ENCODE results near the gene ORM2.
"Not testable (repeated sequence)": the region's sequence is repeated elsewhere in the genome, so short reads cannot be mapped to it uniquely, and the experiment has no call there.

The ORM2 gene

DNA sequence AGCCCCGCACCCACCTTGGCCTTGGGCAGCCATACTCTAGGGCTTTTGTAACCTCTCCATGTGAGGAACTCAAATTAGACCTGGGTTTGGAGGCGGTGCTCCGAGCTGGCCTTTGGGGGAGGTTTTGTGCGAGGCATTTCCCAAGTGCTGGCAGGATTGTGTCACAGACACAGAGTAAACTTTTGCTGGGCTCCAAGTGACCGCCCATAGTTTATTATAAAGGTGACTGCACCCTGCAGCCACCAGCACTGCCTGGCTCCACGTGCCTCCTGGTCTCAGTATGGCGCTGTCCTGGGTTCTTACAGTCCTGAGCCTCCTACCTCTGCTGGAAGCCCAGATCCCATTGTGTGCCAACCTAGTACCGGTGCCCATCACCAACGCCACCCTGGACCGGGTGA, at the start of gene ORM2:
TSS of gene ORM2 (plus strand) at position 245 of the 398 bp plus-strand sequence. CDS start at position 281, 36 bp downstream.
- DNase-seq = not testable (repeated sequence)

DNA sequence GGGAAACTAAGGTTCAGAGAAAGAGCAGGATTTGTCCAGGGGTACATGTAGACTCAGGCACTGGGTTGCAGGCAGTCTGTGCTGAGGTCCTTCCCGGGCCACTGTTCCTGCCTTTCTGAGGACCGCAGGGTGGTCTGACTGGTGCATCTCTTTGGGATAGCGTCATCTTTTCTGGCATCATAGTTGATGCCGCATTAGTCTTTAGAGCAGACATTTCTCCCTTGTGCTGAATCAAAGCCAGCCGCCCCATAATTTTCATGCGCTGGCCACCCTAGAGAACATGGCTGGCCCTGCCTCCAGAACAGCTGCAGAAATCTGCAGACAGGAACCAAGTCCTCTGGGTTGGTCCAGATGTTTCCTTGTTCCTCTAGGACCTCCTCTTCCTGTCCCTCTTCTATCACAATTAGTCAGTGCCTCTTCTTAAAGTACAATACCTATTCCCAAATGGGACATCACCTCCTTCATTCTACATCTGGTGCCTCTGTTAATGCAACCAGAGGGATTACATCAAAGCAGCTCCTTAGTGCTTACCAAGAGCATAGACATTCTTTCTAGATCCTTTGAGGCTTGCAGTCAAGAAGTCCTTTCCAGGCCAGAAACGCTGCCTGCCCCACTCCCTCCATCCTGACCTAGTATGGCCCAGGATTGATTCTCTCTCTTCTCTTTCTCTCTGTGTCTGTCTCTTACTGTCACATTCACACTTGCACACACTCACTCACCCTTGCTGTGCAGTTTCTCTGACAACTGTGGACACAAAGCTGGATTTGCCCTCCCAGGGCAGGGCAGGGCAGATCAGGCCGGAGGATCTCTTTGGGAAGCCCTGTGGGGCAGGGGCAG, 48.8 kb upstream of the ORM2 start:
- no peak for DNase-seq

DNA sequence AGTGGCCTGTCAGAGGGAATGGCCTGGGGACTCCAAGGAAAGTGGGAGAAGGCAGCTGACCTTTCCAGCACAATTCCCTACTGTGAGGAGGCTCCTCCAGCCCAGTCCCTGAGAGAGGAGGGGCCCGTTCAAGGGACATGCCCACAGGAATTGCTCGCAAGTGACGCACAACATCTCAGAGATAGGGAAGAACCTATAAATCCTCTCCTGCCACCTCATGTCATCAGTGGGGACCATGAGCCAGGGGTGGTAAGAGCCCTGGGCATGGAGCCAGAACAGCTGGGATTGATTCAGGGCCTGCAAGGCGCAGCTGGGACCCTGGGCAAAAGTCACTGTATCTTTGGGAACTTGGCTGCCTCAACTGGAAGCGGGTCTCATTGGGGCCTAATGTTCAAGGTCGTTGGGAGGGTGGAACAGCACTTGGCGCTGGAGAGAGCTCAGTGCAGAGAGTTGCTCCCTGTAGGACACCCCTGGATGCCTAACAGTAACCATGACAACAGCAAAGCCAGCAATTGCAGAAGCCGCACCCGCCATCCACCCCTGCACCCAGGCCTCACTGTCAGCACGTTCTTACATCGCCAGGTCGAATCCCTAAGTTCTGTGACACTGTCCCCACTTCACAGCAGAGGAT, 48.1 kb upstream of the ORM2 start:
- DNase-seq = no peak

DNA sequence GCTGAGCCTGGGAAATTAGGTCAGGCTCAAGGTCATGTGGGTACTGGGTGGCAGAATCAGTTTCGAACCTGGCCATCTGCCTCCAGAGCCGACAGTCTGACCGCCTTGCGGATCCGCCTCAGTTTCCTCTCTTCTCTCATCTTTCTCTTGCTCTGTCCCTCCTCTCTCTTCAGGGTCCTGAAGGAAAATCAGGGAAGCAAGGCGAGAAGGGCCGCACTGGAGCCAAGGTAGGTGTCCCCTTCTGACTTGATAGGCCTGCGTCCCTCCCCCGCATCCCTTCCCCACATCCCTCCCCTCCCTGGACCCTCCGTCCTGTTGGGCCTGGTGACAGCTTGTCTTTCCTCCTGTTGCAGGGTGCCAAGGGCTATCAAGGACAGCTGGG, 47.6 kb upstream of the ORM2 start:
- DNase-seq = no peak

DNA sequence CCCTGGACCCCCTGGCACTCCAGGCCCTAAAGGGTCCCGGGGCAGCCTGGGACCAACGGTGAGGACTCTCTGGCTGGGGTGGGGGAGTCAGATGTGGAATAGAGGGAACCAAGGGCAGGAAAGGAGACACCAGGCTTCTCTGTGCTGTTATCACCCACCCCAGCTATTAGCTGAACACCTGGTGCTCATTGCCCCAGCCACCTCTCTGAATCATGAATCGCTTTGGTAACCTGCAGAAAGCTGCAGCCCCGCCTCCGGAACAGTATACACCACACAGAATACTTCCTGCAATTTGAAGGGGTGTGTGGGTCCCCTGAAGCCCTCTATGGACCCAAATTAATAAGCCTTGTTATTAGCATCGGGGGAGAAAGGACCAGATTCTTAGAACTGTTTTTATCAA, 47.2 kb upstream of the ORM2 start:
- no peak for DNase-seq

DNA sequence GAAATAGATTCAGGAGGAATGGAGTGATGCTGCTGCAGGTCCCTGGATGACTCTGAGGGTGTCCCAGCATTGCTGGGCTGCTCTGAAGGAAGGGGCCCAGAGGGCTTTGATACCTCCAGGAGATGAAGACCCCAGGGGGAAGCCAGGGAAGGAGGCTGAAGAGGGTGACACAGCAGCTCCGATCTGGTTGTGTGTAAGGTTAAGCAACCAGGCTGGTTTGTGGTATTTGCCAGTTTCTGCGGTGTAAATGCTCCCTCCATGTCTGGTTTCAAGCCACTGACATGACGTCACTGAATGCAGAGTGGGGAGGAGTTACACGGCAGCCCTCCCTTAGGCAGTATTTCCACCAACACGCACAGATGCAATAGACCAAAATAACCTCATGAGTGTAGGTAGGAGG, 46.7 kb upstream of the ORM2 start:
- DNase-seq = no peak

DNA sequence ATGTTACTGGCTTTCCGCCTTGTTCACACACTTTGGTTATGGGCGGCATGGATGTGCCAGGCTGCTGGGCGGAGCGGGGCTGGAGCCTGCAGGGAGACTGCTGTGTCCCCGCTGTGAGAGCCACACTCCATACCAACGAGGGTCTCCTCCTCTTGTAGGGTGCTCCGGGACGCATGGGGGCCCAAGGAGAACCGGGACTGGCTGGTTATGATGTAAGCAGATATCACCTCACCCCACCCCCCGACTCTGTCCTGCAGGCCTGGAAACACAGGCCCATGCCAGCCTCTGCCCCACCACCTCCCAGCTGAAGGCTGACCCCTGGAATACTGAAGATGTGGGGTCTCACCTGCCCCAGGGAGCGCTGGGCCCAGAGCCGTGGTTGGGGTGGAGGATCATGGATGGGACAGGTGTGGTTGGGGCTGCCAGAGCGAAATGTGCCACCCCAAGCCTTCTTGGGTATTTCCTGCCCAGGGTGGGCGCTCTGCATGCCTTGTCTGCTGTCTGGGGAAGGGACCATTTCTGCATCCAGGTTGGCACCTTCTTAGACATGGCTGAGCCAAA, 46.0 kb upstream of the ORM2 start:
- DNase-seq = no peak

DNA sequence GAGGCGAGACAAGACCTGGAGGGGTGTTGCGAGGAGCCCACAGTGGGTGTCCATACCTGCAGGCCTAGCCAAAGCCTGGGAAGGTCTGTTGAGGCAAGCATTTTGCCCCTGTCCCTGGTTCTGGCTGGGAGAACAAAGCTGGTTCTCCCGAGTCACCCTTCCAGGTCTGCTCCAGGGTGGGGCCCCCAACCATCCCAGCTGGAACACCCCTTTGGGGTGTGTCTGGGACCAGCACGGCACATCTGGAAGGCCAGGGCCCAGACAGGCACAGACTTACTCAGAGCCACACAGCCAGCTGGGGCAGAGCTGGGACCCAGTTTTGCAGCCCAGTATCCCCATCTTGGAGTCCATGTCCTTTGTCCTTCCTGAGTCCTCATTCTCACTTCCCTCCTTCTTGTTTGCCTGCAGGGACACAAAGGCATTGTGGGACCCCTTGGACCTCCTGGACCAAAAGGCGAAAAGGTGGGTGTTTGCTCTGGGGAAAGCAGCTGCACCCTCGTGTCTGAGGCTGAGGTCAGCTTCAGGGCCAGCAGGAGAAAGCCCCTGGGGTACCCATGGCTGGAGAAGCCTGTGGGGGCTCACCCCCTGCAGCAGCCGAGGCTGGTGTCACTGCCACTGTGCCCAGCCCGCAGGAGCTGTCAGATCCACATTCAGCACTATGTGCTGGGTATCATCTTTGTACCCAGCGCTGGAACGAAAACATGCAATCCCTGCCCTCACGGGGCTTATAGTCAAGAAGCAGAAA, 45.2 kb upstream of the ORM2 start:
- DNase-seq = no peak

DNA sequence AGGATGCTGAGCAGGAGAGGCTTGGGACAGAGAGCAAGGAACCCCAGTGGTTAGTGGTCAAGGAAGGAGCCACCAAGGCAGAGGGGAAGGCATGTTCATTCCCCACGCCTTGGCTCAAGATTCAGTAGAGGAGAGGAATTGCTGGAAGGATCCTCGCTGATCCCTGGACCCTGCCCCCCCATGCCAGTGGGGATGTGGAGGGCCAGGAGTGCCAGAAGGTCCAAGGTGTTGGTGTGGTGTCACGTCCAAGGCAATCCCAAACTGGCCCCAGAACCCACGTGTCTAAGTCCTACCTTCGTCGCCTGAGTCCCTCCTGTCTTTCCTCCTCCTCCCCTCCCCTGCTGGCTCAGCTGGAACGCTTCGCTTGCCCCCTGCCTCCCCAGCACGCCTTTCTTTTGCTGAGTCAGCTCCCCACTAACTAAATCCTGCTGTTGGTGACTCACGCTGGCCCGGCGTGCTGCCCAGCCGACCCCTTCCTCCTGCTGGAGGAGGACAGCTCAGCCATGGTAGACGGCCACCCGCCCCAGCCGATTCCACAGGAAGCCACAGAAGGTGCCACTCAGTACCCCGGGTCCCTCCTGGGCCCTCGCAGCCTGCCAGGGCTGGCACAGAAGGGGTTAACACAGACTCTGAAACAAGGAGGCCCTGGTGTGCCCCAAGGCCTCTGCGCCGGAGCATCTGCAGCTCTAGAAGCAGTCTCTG, 44.4 kb upstream of the ORM2 start:
- DNase-seq = no peak

DNA sequence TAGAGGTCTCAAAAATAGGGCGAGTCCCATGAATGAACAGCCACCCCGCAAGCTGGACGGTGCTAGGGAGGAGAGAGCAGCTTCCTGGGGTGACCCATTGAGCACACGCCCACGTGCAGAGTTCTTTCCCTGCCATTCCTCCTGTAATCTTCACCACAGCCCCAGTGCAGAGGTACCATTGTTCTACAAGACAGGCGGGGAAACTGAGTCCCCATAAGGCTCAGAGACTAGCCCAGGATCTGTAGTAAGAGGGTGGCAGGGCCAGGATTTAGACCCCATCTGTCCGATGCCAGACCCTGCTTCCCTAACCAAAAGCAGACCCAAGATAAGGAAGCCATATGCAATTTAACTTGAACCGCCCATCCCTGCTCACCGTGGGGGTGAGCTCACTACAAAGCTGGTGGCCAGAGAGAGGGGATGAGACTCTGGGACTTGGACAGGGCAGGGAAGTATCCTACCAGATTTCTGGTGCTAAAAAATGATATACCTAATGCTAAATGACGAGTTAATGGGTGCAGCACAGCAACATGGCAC, 43.5 kb upstream of the ORM2 start:
- no peak for DNase-seq

DNA sequence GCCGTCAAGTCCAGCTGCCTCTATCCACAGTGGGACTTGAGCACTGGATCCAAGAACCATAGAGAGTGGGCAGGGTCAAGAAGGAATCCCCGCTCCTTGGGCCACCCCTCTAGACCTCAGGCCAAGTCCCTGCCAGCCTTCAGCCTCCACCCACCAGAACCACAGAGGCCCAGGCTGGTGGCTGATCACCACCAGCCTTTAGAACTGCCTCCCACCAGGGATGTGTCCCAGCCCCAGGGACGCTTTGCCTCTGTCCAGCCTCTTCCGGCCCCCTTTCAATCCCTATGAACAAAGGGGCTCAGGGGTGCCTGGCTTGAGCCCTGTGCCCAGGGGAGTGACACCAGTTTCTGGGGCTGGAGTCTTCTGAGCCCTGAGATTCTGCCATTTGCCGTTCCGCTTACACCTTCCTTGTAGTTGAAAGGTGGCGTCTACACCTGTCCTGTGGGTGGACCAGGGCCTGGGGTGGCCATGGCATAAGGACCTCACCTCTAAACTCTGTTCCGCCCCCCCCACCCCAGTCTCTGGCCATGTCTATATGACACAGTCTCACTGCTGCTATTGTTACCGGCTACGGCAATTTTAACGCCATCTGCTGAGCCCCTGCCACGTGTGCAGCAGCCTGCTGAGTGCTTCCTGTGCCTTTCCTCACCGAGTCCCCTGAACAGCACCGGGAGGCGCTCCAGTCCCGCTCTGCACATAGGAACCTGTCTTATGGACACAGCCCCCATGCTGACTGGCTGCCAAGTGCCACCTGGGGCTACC, 42.5 kb upstream of the ORM2 start:
- DNase-seq = no peak

DNA sequence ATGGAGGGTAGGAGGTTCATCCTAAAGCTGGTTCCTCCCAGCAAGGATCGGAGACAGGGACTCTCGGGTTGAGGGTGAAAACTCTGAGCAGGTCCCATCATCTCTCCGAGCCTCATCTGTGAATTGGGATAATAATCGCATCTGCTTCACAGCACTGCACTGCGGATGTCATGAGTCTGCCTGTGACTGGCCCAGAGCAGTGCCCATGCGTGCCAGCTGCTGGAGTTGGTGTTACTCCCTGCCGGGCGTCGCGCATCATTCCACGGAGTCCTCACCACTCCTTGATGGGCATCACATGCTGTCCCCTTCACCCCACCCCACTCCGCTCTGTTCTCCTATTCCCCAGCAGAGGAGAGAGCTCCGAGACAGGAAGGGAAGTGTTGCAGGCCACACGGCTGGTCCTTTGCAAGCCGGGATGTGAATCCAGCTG, 41.9 kb upstream of the ORM2 start:
- no peak for DNase-seq

DNA sequence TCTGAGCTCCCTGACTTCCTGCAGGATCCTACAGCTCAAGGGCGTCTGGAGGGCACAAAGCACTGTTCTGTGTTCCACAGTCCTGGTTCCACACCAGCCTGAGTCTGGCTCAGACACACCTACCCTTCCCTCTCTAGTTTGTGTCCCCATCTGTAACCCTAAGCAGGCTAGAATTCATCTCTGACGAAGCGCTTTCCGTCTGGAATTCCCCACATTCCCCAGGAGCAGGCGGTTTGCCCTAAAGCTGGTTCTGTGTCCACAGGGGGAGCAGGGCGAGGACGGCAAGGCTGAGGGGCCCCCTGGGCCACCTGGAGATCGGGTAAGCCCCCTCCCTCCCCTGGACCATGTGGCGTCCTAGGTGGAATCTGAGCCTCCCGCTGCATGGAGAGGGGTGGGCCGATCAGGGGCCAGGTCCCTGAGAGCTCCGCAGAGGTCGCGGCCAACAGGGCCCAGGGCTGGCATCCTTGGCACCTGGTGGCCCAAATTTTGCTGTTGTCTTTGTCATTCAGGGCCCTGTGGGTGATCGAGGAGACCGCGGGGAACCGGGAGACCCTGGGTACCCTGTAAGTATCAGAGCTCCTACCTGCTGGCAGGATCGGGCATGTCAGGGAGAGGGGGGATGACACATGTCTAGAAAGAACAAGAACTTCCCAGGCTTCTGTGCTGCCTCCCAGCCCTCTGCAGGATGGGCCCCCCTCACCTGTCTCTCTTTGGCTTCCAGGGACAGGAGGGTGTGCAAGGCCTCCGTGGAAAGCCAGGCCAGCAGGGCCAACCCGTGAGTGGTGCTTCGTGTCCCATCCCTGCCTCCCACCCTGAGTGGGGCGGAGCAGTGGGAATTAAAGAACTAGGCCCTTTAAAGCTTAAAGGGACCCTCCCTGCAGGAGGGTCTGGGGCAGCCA, 41.2 kb upstream of the ORM2 start:
- no peak for DNase-seq

DNA sequence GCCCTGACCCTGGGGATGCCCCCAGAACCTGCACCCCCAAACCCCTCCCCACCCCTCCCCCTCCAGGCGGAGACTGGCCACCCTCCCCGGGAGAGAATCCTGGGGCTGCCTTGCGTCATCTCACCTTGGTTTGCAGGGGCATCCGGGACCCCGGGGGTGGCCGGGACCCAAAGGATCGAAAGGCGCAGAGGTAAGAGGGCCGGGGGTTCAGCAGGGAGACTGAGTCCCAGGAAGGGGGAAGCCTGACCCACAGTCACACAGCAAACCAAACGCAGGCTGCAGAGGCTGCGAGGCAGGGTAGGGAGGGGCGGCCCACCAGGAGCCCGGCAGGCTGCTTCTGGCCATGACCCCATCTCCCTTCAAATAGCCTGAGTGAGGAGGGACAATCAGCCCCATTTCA, 40.6 kb upstream of the ORM2 start:
- no peak for DNase-seq

DNA sequence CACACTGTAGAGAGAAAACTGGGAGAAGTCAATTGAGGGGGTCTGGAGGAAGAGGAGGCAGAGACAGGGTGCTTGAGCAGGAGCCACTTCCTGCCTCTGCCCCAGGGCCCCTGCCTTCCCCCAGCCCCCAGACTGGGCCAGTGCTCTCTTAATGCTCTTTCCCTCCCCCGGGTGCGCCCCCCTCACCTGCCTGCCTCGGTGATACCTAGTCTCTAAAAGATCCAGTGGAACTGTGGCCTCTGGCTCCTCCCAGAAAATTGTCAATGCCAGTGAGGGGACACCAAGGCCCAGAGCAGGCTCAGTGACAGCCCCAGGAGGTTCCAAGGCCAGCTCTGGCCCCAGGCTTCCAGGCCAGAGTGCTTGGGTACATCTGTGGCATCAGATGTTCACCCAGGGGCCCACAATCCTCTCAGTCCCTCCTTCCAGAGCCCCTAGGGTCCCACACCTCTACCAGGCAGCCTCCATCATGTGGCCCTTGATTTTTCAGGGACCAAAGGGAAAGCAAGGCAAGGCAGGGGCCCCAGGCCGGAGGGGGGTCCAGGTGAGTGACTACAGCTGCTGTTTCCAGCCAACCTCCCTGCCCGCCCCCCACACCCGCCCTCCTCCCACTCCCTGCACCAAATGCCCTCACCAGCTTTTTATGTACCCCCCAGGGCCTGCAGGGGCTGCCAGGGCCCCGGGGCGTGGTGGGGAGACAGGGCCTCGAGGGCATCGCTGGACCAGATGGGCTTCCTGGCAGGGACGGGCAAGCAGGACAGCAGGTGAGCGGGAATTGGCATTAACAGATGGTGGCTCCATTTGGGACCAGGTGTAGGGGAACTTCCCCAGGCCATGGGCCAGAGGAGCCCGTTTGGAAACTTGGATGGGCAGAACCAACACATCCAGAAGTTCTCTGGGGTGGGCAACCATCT, 39.8 kb upstream of the ORM2 start:
- no peak for DNase-seq

DNA sequence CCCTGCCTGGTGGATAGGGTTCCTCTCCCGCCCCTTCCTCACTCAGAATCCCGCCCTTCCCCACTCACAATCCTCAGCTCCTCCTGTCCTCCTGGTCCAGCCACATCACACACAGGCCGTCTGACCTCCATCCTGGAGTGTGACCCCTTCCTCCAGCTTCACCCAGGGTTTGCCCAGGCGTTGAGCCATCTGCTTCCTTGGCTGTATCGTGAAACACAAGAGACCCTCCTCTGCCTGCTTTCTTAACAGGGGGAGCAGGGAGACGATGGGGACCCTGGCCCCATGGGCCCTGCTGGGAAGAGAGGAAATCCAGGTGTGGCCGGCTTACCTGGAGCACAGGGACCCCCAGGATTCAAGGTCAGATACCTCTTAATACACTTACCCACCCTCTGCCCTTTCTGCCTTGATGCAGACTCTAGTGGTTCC, 39.1 kb upstream of the ORM2 start:
- no peak for DNase-seq

DNA sequence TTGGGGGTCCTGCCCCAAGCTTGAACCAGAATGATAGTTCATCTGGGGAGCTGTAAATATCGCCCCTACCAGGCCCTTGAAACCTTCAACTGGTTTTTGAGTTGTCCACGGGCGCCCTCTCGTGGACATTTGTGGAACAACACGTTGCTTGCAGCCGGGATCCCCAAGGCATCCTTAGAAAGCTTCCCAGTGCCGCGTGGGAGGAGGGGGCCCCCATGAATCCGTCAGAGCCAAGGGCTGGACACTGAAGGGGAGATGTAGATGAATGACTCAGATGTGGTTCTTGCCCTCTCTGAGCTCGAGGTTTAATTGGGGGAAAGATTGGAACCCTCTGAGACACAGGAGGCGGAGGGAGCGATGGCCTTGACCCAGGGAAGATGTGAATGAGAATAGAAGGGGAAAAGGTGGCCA, 38.6 kb upstream of the ORM2 start:
- DNase-seq = peak; percentile 40 to 68 (median 65)

DNA sequence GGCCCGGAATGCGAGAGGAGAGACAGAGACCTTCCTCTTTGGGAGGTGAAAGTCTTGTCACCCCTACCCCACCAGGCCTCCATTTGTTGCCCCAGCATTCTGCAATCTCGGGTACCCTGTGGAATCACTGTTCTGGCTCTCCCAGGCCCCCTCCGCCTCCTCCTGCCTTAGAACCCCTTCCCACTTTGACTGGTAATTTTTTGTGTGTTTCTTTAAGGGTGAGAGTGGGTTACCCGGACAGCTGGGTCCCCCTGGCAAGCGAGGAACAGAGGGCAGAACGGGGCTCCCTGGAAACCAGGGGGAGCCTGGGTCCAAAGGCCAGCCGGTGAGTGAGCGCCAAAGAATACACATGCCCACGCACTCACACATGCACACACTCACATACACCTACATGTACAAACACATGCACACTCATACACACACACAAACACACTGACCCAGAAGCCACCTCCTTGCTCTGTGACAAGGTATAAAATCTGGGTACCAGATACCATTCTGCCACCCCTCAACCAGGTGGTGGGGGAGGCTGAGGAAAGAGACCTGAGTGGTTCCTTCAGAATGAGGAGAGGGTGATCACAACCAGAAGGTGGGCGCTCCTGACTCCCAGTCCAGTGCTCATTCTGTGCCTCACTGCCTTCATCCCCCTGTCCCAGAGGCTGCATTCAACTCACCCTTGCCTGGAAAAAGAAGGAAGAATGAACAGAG, 37.6 kb upstream of the ORM2 start:
- DNase-seq = no peak

DNA sequence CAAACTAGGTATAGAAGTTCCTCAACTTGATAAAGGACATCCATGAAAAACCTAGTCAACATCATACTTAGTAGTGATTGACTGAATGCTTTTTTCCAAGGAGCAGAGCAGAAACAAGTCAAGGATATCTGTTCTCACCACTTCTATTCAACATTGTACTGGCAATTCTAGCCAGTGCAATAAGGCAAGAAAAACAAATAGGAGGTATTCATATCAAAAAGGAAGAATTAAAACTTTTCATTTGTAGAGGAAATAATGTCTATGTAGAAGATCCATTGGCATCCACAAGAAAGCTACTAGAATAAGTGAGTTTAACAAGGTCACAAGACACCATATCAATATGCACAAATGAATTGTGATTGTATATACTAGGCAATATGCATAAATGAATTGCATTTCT, 35.0 kb upstream of the ORM2 start:
- no peak for DNase-seq

Data from activated naive CD4-positive, alpha-beta T cell (primary cell).